H9 (cell line): ENCODE data around the gene HYI. TPM values are rescaled to one million over a fixed set of nuclear protein-coding genes. Genes with fewer than 3 reads are reported as not detected.

ENCODE experiments used
- DNase-seq: peaks from one replicate; pipeline ENCODE4 v3.0.0-alpha.2; 2017
- H2AFZ ChIP-seq: one replicate; pipeline ENCODE4 v1.6.1; 2013; ENCODE audit warnings: mild to moderate bottlenecking, low read length, control low read depth, moderate library complexity
- H2AK5ac ChIP-seq: 2 replicates; pipeline ENCODE4 v1.6.1; 2013; ENCODE audit warnings: low read length, control low read depth, mixed read lengths; ENCODE audit not compliant: insufficient read length
- H2BK120ac ChIP-seq: one replicate; pipeline ENCODE4 v1.6.1; 2013; ENCODE audit warnings: low read depth, mild to moderate bottlenecking, low read length, control low read depth, inconsistent platforms; ENCODE audit not compliant: poor library complexity, severe bottlenecking
- H2BK12ac ChIP-seq: 2 replicates; pipeline ENCODE4 v1.6.1; 2013; ENCODE audit warnings: low read length, control low read depth, mixed read lengths, low read depth; ENCODE audit not compliant: insufficient read length
- H2BK15ac ChIP-seq: 2 replicates; pipeline ENCODE4 v1.6.1; 2013; ENCODE audit warnings: low read depth, low read length, control low read depth
- H2BK20ac ChIP-seq: one replicate; pipeline ENCODE4 v1.6.1; 2013; ENCODE audit warnings: low read depth, mild to moderate bottlenecking, low read length, control low read depth, inconsistent platforms; ENCODE audit not compliant: poor library complexity, severe bottlenecking
- H2BK5ac ChIP-seq: 2 replicates; pipeline ENCODE4 v1.6.1; 2013; ENCODE audit warnings: low read length, control low read depth, mixed read lengths; ENCODE audit not compliant: insufficient read length
- H3K14ac ChIP-seq: 2 replicates; pipeline ENCODE4 v1.6.1; 2013; ENCODE audit warnings: low read length, control low read depth; ENCODE audit not compliant: insufficient read depth
- H3K18ac ChIP-seq: 2 replicates; pipeline ENCODE4 v1.6.1; 2013; ENCODE audit warnings: low read depth, mild to moderate bottlenecking, mixed read lengths, low read length, control low read depth; ENCODE audit not compliant: insufficient read length
- H3K23ac ChIP-seq: 2 replicates; pipeline ENCODE4 v1.6.1; 2013; ENCODE audit warnings: low read length, control low read depth, mixed read lengths, low read depth; ENCODE audit not compliant: insufficient read length
- H3K23me2 ChIP-seq: 2 replicates; pipeline ENCODE4 v1.6.1; 2013; ENCODE audit warnings: low read depth, mild to moderate bottlenecking, mixed read lengths, low read length, control low read depth; ENCODE audit not compliant: insufficient read length, poor library complexity, severe bottlenecking
- H3K27ac ChIP-seq: 2 replicates; pipeline ENCODE4 v1.5.1; 2013; ENCODE audit warnings: low read length, control low read depth, mixed read lengths, low read depth; ENCODE audit not compliant: insufficient read length
- H3K27me3 ChIP-seq: 2 replicates; pipeline ENCODE4 v1.6.1; 2013; ENCODE audit warnings: low read length, control low read depth, inconsistent platforms; ENCODE audit not compliant: insufficient read depth
- H3K4ac ChIP-seq: 2 replicates; pipeline ENCODE4 v1.6.1; 2013; ENCODE audit warnings: low read depth, mild to moderate bottlenecking, control low read depth, inconsistent platforms, low read length, moderate library complexity
- H3K4me1 ChIP-seq: 2 replicates; pipeline ENCODE4 v1.6.1; 2013; ENCODE audit warnings: low read length, control low read depth, inconsistent platforms; ENCODE audit not compliant: insufficient read depth
- H3K4me2 ChIP-seq: 2 replicates; pipeline ENCODE4 v1.6.1; 2013; ENCODE audit warnings: low read length, control low read depth, mixed read lengths; ENCODE audit not compliant: insufficient read length, insufficient read depth
- H3K56ac ChIP-seq: 2 replicates; pipeline ENCODE4 v1.6.1; 2013; ENCODE audit warnings: low read depth, mild to moderate bottlenecking, mixed read lengths, low read length, control low read depth; ENCODE audit not compliant: insufficient read length
- H3K79me1 ChIP-seq: 2 replicates; pipeline ENCODE4 v1.6.1; 2013; ENCODE audit warnings: low read depth, mild to moderate bottlenecking, moderate library complexity, low read length, control low read depth, inconsistent platforms; ENCODE audit not compliant: insufficient read depth, poor library complexity, severe bottlenecking
- H3K79me2 ChIP-seq: 2 replicates; pipeline ENCODE4 v1.6.1; 2013; ENCODE audit warnings: low read length, control low read depth, inconsistent platforms; ENCODE audit not compliant: insufficient read depth
- H3K9ac ChIP-seq: 2 replicates; pipeline ENCODE4 v1.6.1; 2013; ENCODE audit warnings: low read length, control low read depth, mixed read lengths; ENCODE audit not compliant: insufficient read length; ENCODE audit errors: extremely low read depth
- H3K9me3 ChIP-seq: one replicate; pipeline ENCODE4 v1.6.1; 2013; ENCODE audit warnings: low read depth, low read length, inconsistent platforms; ENCODE audit not compliant: control insufficient read depth
- H3T11ph ChIP-seq: one replicate; pipeline ENCODE4 v1.6.1; 2013; ENCODE audit warnings: mild to moderate bottlenecking, low read length, control low read depth, inconsistent platforms
- H4K20me1 ChIP-seq: one replicate; pipeline ENCODE4 v1.6.1; 2013; ENCODE audit not compliant: control insufficient read depth, insufficient read length, insufficient read depth
- H4K5ac ChIP-seq: 2 replicates; pipeline ENCODE4 v1.6.1; 2013; ENCODE audit warnings: low read depth, mild to moderate bottlenecking, mixed read lengths, low read length, control low read depth; ENCODE audit not compliant: insufficient read length
- H4K8ac ChIP-seq: replicated peaks from 2 replicates; pipeline ENCODE4 v1.6.1; 2013; ENCODE audit warnings: low read length, control low read depth, mixed read lengths, low read depth; ENCODE audit not compliant: insufficient read length
- H4K91ac ChIP-seq: 2 replicates; pipeline ENCODE4 v1.6.1; 2013; ENCODE audit warnings: low read depth, mild to moderate bottlenecking, moderate library complexity, mixed read lengths, low read length, control low read depth; ENCODE audit not compliant: insufficient read length
- H3K27ac Mint-ChIP-seq, 3 experiments: 2 replicates in 2 of 3; 3 replicates in 1 of 3; pipeline ENCODE4 v1.8.0; 2020 to 2021; ENCODE audit warnings: mixed read lengths in 3 of 3, mild to moderate bottlenecking in 1 of 3, moderate library complexity in 1 of 3
- H3K27me3 Mint-ChIP-seq: 2 replicates; pipeline ENCODE4 v1.8.0; 2021; ENCODE audit warnings: low read depth, mild to moderate bottlenecking, moderate library complexity, mixed read lengths
- H3K36me3 Mint-ChIP-seq, 3 experiments: 2 replicates in 2 of 3; 3 replicates in 1 of 3; pipeline ENCODE4 v1.8.0; 2020 to 2021; ENCODE audit warnings: low read depth in 3 of 3, mixed read lengths in 3 of 3; ENCODE audit not compliant: insufficient read depth in 1 of 3
- H3K4me1 Mint-ChIP-seq, 2 experiments: 2 replicates each; pipeline ENCODE4 v1.8.0; 2020; ENCODE audit warnings: mixed read lengths in 2 of 2
- H3K4me3 Mint-ChIP-seq, 2 experiments: 2 replicates in 1 of 2; 3 replicates in 1 of 2; pipeline ENCODE4 v1.8.0; 2020 to 2021; ENCODE audit warnings: mild to moderate bottlenecking in 2 of 2, mixed read lengths in 2 of 2, moderate library complexity in 1 of 2
- H3K9me3 Mint-ChIP-seq, 2 experiments: 2 replicates in 1 of 2; 3 replicates in 1 of 2; pipeline ENCODE4 v1.8.0; 2020; ENCODE audit warnings: mild to moderate bottlenecking in 2 of 2, mixed read lengths in 2 of 2, moderate library complexity in 1 of 2
- WGBS: extraction: QIAGEN DNeasy Blood & Tissue Kit; methylation state at CpG from one replicate; pipeline ENCODE4 v1.1.7; 2013; ENCODE audit warnings: missing lambda C conversion rate, low lambda C conversion rate, mixed read lengths; ENCODE audit not compliant: insufficient read length; ENCODE audit errors: extremely low coverage; 5-methylcytosine and 5-hydroxymethylcytosine counted together
- total RNA-seq: library from RNA; stranded (reverse); gene quantifications from 2 replicates; pipeline ENCODE4 v1.2.1, GENCODE V29; 2021
- TF ChIP-seq, protein P1 (sequence below): fragments of 200-600 bp; sonication (generic); conservative IDR thresholded peaks from 3 replicates; pipeline ENCODE4 v1.8.0; 2021; ENCODE audit warnings: antibody characterized with exemption, mild to moderate bottlenecking

HYI gene
- total RNA-seq, 1 experiment from 2014 or later: 16.1 TPM

DNA sequence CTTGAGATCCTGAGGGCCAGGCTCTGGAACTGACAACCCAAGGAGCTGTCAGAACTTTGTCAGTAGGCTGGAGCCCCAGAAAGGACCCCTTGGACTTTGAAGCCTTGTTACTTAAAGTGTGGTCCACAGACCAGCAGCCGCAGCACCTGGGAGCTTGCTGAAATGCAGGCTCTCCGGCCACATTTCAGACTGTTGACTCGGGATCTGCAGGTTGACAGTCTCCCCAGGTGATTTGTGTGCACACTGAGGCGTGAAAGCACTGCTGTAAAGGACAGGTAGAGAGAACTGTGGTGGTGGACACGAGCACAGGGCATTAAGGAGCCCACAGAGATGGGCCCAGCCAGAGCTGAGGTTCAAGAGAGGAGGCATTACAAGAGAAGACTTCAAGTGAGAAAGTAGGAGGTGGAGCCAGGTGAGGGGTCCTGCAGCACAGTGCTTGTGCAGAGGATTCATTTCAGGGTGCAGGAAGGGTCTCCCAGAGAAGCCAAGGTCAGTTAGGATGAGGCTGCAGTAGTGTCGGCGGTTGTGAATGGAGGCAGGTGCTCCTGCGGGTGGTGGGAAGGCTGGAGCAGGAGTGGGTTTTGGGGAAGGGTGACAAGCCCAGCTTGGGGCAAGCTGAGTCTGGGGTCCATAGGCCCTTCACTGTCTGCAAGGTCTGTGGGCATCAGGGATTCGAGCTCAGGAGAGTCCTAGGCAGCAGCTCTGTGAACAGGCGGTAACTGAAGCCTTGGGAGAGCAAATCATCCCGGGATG lies 4.6 kb downstream of the HYI start:
- TF ChIP-seq, protein P1, sequence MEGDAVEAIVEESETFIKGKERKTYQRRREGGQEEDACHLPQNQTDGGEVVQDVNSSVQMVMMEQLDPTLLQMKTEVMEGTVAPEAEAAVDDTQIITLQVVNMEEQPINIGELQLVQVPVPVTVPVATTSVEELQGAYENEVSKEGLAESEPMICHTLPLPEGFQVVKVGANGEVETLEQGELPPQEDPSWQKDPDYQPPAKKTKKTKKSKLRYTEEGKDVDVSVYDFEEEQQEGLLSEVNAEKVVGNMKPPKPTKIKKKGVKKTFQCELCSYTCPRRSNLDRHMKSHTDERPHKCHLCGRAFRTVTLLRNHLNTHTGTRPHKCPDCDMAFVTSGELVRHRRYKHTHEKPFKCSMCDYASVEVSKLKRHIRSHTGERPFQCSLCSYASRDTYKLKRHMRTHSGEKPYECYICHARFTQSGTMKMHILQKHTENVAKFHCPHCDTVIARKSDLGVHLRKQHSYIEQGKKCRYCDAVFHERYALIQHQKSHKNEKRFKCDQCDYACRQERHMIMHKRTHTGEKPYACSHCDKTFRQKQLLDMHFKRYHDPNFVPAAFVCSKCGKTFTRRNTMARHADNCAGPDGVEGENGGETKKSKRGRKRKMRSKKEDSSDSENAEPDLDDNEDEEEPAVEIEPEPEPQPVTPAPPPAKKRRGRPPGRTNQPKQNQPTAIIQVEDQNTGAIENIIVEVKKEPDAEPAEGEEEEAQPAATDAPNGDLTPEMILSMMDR: no peak
- no peaks in the 10 kb centered on the region; the same call in 1 of the 2 replicates for H3K4me1 ChIP-seq
- H3K27ac Mint-ChIP-seq: peak overlapping the region in 1 of 3 experiments; percentile 28; a peak in 3 of 7 replicates

More for the DNA sequence above, 4.6 kb downstream of the HYI start:
- Histone ChIP-seq H4K91ac (no peak overlapping the region), H3K18ac (no peak overlapping the region), H3K27ac (no peak overlapping the region), H3K23me2 (peaks cover under 1% of the 10 kb centered on the region), H2BK15ac (no peak overlapping the region), H3T11ph (no peak overlapping the region), H3K9ac (no peak overlapping the region), H3K79me1 (no peaks in the 10 kb centered on the region), H3K56ac (no peak overlapping the region), H4K5ac (no peak overlapping the region), H3K9me3 (no peaks in the 10 kb centered on the region), H3K4me2 (no peak overlapping the region), H3K79me2 (no peaks in the 10 kb centered on the region), H2AK5ac (no peak overlapping the region), H2BK12ac (no peak overlapping the region), H3K23ac (no peak overlapping the region), H4K20me1 (peaks cover 2% of the 10 kb centered on the region), H2BK5ac (no peak overlapping the region), H3K14ac (no peak overlapping the region), H4K8ac (no peak overlapping the region), H2BK120ac (no peak overlapping the region), H3K4ac (no peak overlapping the region), H2AFZ (no peak overlapping the region), H2BK20ac (no peak overlapping the region), H3K27me3 (no peaks in the 10 kb centered on the region)
- Mint-ChIP-seq H3K36me3 (peaks cover 33 to 74% (median 64%) of the 10 kb centered on the region in 3 experiments; a peak in 6 of 7 replicates), H3K9me3 (no peaks in the 10 kb centered on the region), H3K4me1 (peaks cover 13 to 15% of the 10 kb centered on the region in 2 experiments), H3K27me3 (peaks cover 1% of the 10 kb centered on the region), H3K4me3 (no peak overlapping the region)
- peak; percentile 18 for DNase-seq
- WGBS: no CpG with 5 or more reads among the region's 11 CpGs
